Stimulated activated CD4-positive, alpha-beta T cell treated with anti-CD3 and anti-CD28 coated beads, Interleukin-4, amount 100 ng/mL, for 4 hours (primary cell): ENCODE measurements around the gene ANXA4.

Experiments used
- DNase-seq, 2 experiments: peaks; one replicate each; pipeline ENCODE4 v3.0.0-alpha.2; 2020

The ANXA4 gene

GRCh38 chr2:69741575-69742321, at the start of gene ANXA4:
ANXA4 (plus strand) TSS chr2:69742134; CDS start chr2:69781566, 39,432 bp downstream.
- DNase-seq: peak; percentile 58 to 63

GRCh38 chr2:69692424-69692823, 49.5 kb upstream of the ANXA4 start:
- DNase-seq: no peak

GRCh38 chr2:69693059-69693774, 48.7 kb upstream of the ANXA4 start:
- DNase-seq: no peak

GRCh38 chr2:69693775-69694450, 48.0 kb upstream of the ANXA4 start:
- no peak for DNase-seq

- no peak for DNase-seq
Measured at GRCh38 chr2:69694894-69695849, 46.8 kb upstream of the ANXA4 start.

DNA sequence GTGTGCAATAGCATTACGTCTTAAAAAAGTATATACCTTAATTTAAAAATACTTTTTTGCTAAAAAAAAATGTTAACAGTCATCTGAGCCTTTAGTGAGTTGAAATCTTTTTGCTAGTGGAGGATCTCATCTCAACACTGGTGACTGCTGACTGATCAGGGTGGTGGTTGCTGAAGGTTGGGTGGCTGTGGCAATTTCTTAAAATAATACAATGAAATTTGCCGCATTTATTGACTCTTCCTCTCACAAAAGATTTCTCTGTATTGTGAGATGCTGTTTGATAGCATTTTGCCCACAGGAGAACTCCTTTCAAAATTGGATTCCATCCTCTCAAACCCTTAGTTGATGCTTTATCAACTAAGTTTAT, 46.1 kb upstream of the ANXA4 start:
- DNase-seq: no peak

DNA sequence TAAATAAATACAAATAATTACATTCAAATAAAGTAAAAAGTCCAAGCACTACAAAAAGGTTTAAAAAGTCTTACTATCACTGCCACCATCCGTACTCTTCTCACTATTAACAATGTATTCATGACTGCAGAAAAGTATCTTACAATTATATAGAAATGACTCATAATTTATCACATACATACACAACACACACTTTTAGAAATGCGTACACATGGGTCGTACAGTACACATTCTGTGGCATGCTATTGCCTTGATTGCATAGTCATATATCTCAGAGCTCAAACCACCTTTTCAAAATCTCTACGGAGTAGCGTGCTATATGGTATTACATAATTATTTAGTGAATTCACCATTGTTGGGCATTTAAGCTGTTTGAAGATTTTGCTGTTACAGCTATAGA, 41.6 kb upstream of the ANXA4 start:
- DNase-seq: no peak

DNA sequence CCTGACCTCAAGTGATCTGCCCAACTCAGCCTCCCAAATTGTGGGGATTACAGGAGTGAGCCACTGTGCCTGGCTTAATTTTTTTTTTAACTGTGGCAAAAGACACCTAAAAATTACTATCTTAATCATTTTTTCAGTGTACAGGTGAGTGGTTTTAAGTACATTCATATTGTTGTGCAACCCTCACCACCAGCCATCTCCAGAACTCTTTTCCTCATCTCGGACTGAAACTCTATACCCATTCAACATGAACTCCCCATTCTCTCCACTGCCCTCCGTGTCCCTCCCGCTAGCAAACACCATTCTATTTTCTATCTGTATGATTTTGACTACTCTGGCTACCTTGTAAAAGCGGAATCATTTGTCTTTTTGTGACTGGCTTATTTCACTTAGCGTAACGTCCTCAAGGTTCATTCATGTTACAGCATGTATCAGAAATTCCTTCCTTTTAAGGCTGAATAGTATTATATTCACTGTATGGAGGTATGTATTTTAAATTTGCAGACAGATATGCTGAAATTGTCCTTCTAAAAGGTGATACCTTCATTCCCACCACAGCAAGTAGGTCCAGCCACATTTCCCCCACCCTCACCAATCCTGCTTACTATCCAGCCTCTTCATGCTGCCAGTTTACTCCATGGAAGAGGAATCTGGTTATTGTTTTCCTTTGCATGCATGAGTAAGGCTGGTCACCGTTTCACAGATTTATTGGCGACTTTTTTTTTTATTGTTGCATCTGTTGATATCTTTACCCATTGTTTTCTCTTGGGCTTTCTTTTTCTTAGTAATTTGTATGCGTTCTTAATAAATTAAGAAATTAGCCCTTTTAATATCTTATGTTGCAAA, 40.6 kb upstream of the ANXA4 start:
- DNase-seq: no peak

GRCh38 chr2:69703189-69703588, 38.7 kb upstream of the ANXA4 start:
- no peak for DNase-seq

GRCh38 chr2:69704446-69704845, 37.5 kb upstream of the ANXA4 start:
- no peak for DNase-seq

- DNase-seq: no peak
Measured at GRCh38 chr2:69709290-69709689, 32.6 kb upstream of the ANXA4 start.

DNA sequence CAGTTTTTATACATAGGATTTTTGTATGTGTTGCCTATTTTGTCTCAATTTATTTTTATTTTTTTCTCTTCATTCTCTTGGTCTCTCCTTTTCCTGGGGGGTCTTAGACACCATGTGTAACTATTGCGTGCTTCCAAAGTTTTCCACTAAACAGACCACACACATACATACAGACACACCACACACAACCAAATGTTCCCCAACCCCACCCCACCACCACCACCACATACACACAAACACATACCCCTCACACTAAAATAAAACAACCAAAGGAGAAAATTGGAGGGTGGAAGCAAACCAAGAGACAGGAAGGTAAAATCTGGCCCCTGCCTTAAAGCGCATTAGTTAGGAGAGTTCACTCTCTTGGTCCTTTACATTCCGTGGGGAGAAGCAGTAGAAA, 30.0 kb upstream of the ANXA4 start:
- DNase-seq: no peak

DNA sequence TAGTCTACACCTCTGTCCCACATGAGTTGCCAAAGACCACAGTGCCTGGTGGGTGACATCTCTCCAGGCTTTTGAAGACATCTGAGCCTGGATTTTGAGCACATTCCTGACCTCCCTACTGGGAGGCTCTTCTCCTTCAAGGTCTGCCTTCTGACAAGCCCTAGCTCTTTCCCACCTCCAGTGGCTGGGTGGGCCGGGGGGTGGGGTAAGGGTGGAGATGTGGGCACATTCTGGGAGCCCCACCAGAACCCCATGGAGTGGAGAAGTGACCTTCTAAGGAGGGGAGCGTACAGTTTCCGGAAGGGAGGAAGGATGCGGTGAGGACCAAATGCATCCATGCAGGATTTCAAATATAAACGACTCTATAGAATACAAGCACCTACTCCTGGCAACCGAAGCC, 27.9 kb upstream of the ANXA4 start:
- DNase-seq: no peak

- peak; percentile 81 to 87 for DNase-seq
Measured at GRCh38 chr2:69714539-69715220, 27.3 kb upstream of the ANXA4 start.

- no peak for DNase-seq
Measured at GRCh38 chr2:69715964-69716363, 26.0 kb upstream of the ANXA4 start.

- no peak for DNase-seq
Measured at GRCh38 chr2:69716555-69717120, 25.3 kb upstream of the ANXA4 start.

GRCh38 chr2:69717186-69717585, 24.7 kb upstream of the ANXA4 start:
- DNase-seq: no peak

GRCh38 chr2:69717861-69718273, 24.1 kb upstream of the ANXA4 start:
- no peak for DNase-seq

- no peak for DNase-seq
Measured at GRCh38 chr2:69718338-69718965, 23.5 kb upstream of the ANXA4 start.

DNA sequence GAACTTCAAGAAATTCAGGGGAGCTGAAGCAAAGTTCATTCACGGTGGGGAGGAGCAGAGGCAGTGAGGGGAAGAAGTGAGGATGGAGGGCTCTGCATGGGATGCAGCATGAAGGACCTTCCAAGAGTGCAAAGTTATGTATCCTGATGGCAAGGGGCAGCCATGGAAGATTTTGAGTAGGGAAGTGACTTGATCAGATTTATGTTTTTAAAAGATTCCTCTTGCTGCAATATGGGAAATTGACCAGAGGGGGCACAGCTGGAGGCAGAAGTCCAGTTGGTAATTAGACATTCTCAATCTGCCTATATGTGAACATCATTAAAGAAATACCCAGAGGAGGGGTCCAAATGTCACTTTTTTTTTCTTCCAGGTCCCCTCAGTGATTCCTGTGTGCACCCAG, 21.5 kb upstream of the ANXA4 start:
- DNase-seq: no peak
